Measurements from ENCODE around the gene MLLT11. TPM values are rescaled to one million over a fixed set of nuclear protein-coding genes. Genes with fewer than 3 reads are reported as not detected.

MLLT11 gene
- total RNA-seq (1 to 10 TPM; 1.7 to 2.9 TPM), polyA plus RNA-seq (ENCODE audit: insufficient read length in 6 of 6) (10 to 100 TPM; 20.1 to 23.0 (median 22.4) TPM)
- long read RNA-seq, donor 1, full-length matches to known transcripts, result 31 of 31 reads
- long read RNA-seq, donor 1, partial matches to known transcripts, result 0 of 31 reads
- long read RNA-seq, donor 1, other reads (novel, unspliced or antisense), result 0 of 31 reads
- long read RNA-seq, donor 2, full-length matches to known transcripts, result 29 of 29 reads
- long read RNA-seq, donor 2, partial matches to known transcripts, result 0 of 29 reads
- long read RNA-seq, donor 2, other reads (novel, unspliced or antisense), result 0 of 29 reads
- long read RNA-seq, donor 3, full-length matches to known transcripts, result 40 of 40 reads
- long read RNA-seq, donor 3, partial matches to known transcripts, result 0 of 40 reads
- long read RNA-seq, donor 3, other reads (novel, unspliced or antisense), result 0 of 40 reads
- long read RNA-seq, donor 4, full-length matches to known transcripts, result 7 of 7 reads
- long read RNA-seq, donor 4, partial matches to known transcripts, result 0 of 7 reads
- long read RNA-seq, donor 4, other reads (novel, unspliced or antisense), result 0 of 7 reads
- long read RNA-seq, donor 5, full-length matches to known transcripts, result 26 of 26 reads
- long read RNA-seq, donor 5, partial matches to known transcripts, result 0 of 26 reads
- long read RNA-seq, donor 5, other reads (novel, unspliced or antisense), result 0 of 26 reads
- long read RNA-seq, donor 6, full-length matches to known transcripts, result 24 of 24 reads
- long read RNA-seq, donor 6, partial matches to known transcripts, result 0 of 24 reads
- long read RNA-seq, donor 6, other reads (novel, unspliced or antisense), result 0 of 24 reads
- long read RNA-seq, donor 7, full-length matches to known transcripts, result 14 of 14 reads
- long read RNA-seq, donor 7, partial matches to known transcripts, result 0 of 14 reads
- long read RNA-seq, donor 7, other reads (novel, unspliced or antisense), result 0 of 14 reads
- long read RNA-seq, donor 8, full-length matches to known transcripts, result 23 of 23 reads
- long read RNA-seq, donor 8, partial matches to known transcripts, result 0 of 23 reads
- long read RNA-seq, donor 8, other reads (novel, unspliced or antisense), result 0 of 23 reads
- long read RNA-seq, donor 9, result 0 reads
- long read RNA-seq, donor 10, full-length matches to known transcripts, result 7 of 7 reads
- long read RNA-seq, donor 10, partial matches to known transcripts, result 0 of 7 reads
- long read RNA-seq, donor 10, other reads (novel, unspliced or antisense), result 0 of 7 reads
- long read RNA-seq, donor 11, full-length matches to known transcripts, result 289 of 650 reads
- long read RNA-seq, donor 11, partial matches to known transcripts, result 352 of 650 reads
- long read RNA-seq, donor 11, other reads (novel, unspliced or antisense), result 9 of 650 reads
- long read RNA-seq, donor 12, full-length matches to known transcripts, result 19 of 19 reads
- long read RNA-seq, donor 12, partial matches to known transcripts, result 0 of 19 reads
- long read RNA-seq, donor 12, other reads (novel, unspliced or antisense), result 0 of 19 reads

GRCh38 chr1:151060007-151060656 is at the start of gene MLLT11:
Gene MLLT11, plus strand, starts transcription at chr1:151060397. Its CDS starts 6,828 bp downstream, at chr1:151067225.
- peak; percentile 41 for ATAC-seq
- intact Hi-C loops (cut with DNase I), result no loop called here

GRCh38 chr1:151011154-151011850 is 48.9 kb upstream of the MLLT11 start:
- Histone ChIP-seq H3K36me3 (no peaks in the 10 kb centered on the region), H3K27ac (peak overlapping the region; percentile 1 to 13), H3K4me3 (no peak overlapping the region), H3K9me3 (no peaks in the 10 kb centered on the region), H3K4me1 (peaks cover 31 to 53% of the 10 kb centered on the region in 2 donors), H3K27me3 (no peaks in the 10 kb centered on the region)
- ATAC-seq (no peak), DNase-seq (no peak)
- TF ChIP-seq CTCF (IDR thresholded peaks at IDR 0.05), result no peak
- intact Hi-C loops (cut with DNase I), result no loop called here

More at GRCh38 chr1:151060007-151060656, at the start of gene MLLT11:
- Histone ChIP-seq H3K4me3 (peak within 1 kb of the TSS; percentile 66 to 94), H3K9me3 (no peaks in the 10 kb centered on the region), H3K27me3 (no peaks in the 10 kb centered on the region), H3K36me3 (peaks cover 0 to 17% of the 10 kb centered on the region in 2 donors), H3K4me1 (peaks cover 18 to 47% of the 10 kb centered on the region in 2 donors), H3K27ac (peak within 1 kb of the TSS; percentile 89 to 95)
- peak in 2 of 4 donors; percentile 44 to 86 for DNase-seq
- no peak for TF ChIP-seq CTCF (IDR thresholded peaks at IDR 0.05)

GRCh38 chr1:151012684-151013471 is 47.3 kb upstream of the MLLT11 start:
- Histone ChIP-seq H3K27ac (peak overlapping the region; percentile 17 to 39), H3K36me3 (peaks cover 0 to 1% of the 10 kb centered on the region in 2 donors), H3K9me3 (no peaks in the 10 kb centered on the region), H3K27me3 (no peaks in the 10 kb centered on the region), H3K4me3 (no peak overlapping the region), H3K4me1 (peaks cover 20 to 41% of the 10 kb centered on the region in 2 donors)
- peak; percentile 6 for ATAC-seq
- no peak for TF ChIP-seq CTCF (IDR thresholded peaks at IDR 0.05)
- no peak for DNase-seq
- intact Hi-C loops (cut with DNase I), result no loop called here

Data from left lung (tissue), 14 donors.